Mesodermal cell (in vitro differentiated cells): ENCODE measurements around the gene GALNT14.

Experiments used
- H3K27ac ChIP-seq: 2 replicates; pipeline ENCODE4 v1.7.0; 2013; ENCODE audit warnings: mild to moderate bottlenecking, low read depth, low read length, moderate library complexity; ENCODE audit not compliant: severe bottlenecking
- H3K36me3 ChIP-seq: 2 replicates; pipeline ENCODE4 v1.7.1; 2013; ENCODE audit warnings: mild to moderate bottlenecking, low read length, moderate library complexity; ENCODE audit not compliant: control insufficient read depth, insufficient read depth
- H3K4me1 ChIP-seq: one replicate; pipeline ENCODE4 v1.7.1; 2013; ENCODE audit warnings: mild to moderate bottlenecking, low read length; ENCODE audit not compliant: insufficient read depth, control insufficient read depth, poor library complexity, severe bottlenecking
- H3K4me3 ChIP-seq: 2 replicates; pipeline ENCODE4 v1.7.0; 2013; ENCODE audit warnings: low read length, control low read depth, mild to moderate bottlenecking; ENCODE audit not compliant: insufficient read depth, poor library complexity, severe bottlenecking; ENCODE audit errors: extremely low read depth
- H3K9me3 ChIP-seq: 2 replicates; pipeline ENCODE4 v1.7.1; 2013; ENCODE audit warnings: mild to moderate bottlenecking, low read length, moderate library complexity; ENCODE audit not compliant: control insufficient read depth
- WGBS, 2 experiments: methylation state at CpG; one replicate each; pipeline ENCODE4 v1.1.5; 2013; ENCODE audit warnings: missing lambda C conversion rate in 2 of 2; ENCODE audit not compliant: insufficient coverage in 2 of 2; 5-methylcytosine and 5-hydroxymethylcytosine counted together

The GALNT14 gene

DNA sequence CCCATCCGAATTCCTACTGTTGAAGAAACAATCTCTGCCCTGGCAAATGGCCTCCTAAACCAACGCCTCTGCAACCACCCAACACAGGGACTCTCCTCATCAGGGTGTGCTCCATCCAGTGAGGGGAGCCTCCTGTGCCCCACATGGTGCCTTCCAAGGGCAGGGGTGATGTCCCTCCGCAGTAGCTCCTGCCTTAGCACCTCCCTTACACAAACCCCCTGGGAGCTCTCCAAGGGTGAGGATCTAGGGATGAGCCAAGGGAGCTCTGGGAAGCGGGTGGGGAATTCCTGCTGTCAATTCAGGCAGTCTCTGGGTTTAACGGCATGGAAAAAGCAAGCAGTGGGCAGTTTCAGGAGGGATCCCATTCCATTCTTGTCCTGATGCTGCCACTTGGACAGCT, 3.8 kb downstream of the GALNT14 start:
- Histone ChIP-seq H3K9me3 (no peaks in the 10 kb centered on the region), H3K36me3 (no peaks in the 10 kb centered on the region), H3K4me3 (no peak overlapping the region), H3K4me1 (no peaks in the 10 kb centered on the region), H3K27ac (no peak overlapping the region)
- WGBS, 2 experiments, result 73 to 83% methylated on average over 3 to 4 of the region's 5 CpGs

DNA sequence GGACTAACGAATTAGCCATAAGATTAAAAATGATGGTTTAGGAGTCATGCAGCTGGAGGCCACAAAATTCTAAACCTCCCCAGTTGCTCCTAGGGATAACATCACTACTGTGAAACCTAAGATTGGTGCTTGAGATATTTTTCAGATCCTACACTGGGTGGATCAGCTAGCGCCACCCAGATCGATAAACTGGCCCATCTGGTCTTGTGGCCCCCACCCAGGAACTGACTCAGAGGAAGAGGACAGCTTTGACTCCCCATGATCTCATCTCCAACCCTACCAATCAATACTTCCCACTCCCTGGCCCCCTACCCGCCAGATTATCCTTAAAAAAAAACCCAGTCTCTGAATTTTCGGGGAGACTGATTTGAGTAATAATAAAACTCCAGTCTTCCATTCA, 5.5 kb downstream of the GALNT14 start:
- no peaks in the 10 kb centered on the region for H3K9me3 ChIP-seq
- WGBS, 2 experiments, result 81 to 90% methylated on average over 2 to 5 of the region's 5 CpGs

GRCh38 chr2:31131871-31132270, 6.4 kb downstream of the GALNT14 start:
- Histone ChIP-seq H3K4me3 (no peak overlapping the region), H3K36me3 (no peaks in the 10 kb centered on the region), H3K9me3 (no peaks in the 10 kb centered on the region), H3K27ac (no peak overlapping the region), H3K4me1 (peaks cover under 1% of the 10 kb centered on the region)
- WGBS, 2 experiments, result 50% methylated on average over 1 of the region's 4 CpGs; no CpG with 5 or more reads in 1 of the 2 experiments

More for the DNA sequence above, 5.5 kb downstream of the GALNT14 start:
- Histone ChIP-seq H3K4me1 (no peaks in the 10 kb centered on the region), H3K36me3 (no peaks in the 10 kb centered on the region), H3K27ac (no peak overlapping the region), H3K4me3 (no peak overlapping the region)

DNA sequence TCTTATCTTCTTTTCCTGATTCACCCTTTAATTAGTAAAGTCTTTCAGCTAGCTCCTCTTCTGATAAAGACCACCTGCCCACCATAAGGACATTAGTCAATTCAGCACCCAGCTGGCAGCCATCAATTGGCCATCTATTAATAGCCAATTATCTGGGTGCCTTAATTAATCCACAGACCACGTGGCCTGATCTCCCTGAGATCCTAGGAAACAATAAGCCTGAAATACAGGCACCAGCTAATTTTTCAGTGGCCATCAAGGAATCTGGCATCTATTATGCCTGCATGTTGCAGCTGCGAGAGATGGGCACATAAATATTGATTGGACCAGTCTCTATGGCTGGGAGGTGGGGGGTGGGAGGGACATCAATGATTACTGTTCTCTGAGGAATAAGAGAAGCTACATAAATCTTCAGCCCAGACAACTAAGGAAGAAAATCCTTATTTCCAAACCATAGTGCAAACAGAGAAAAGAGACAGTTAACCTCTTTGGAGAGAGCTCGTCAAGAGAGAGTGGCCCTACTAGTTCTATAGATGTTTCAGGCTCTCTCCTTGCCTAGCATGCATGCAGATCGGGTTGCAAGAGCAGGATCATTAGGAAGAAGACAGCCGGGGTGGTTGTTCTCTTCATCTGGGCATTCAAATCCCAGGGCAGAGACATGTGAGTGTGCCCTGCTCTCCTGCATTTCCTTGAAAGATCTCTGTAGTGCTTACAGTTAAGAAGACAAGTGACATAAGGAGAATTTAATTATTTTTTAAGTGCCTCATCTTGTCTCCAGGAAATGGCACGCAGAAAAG, 8.7 kb downstream of the GALNT14 start:
- Histone ChIP-seq H3K27ac (no peak overlapping the region), H3K4me1 (peaks cover 7% of the 10 kb centered on the region), H3K4me3 (no peak overlapping the region), H3K36me3 (no peaks in the 10 kb centered on the region), H3K9me3 (no peaks in the 10 kb centered on the region)
- 73 to 74% methylated on average over 4 to 6 of the region's 6 CpGs for WGBS, 2 experiments

DNA sequence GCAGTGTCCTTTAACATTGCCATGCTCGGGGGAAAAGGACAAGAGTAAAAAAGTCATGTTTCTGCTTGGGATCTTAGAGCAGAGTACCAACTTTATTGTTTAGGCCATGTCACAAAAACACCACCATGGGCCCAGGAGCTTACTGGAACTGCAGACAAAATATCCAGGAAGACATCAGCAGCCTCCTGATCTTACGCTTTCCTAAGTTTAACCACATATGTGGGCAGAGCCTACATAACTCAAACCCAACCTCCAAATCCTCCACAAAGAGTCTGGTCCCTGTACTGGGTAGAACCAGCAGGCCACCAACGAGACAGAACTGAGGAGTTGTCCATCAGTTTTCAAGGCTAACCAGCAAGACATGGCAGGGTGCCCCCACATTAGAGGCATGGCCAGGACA, 10.3 kb downstream of the GALNT14 start:
- Histone ChIP-seq H3K9me3 (no peaks in the 10 kb centered on the region), H3K36me3 (no peaks in the 10 kb centered on the region), H3K4me3 (no peak overlapping the region), H3K27ac (no peak overlapping the region), H3K4me1 (peaks cover 7% of the 10 kb centered on the region)
- WGBS, 2 experiments, result 80 to 84% methylated on average over 2 of the region's 3 CpGs

GRCh38 chr2:31125918-31126695, 12.1 kb downstream of the GALNT14 start:
- Histone ChIP-seq H3K27ac (no peak overlapping the region), H3K36me3 (no peaks in the 10 kb centered on the region), H3K4me3 (no peak overlapping the region), H3K9me3 (no peaks in the 10 kb centered on the region), H3K4me1 (peaks cover 7% of the 10 kb centered on the region)
- 90 to 93% methylated on average over 2 to 4 of the region's 6 CpGs for WGBS, 2 experiments

DNA sequence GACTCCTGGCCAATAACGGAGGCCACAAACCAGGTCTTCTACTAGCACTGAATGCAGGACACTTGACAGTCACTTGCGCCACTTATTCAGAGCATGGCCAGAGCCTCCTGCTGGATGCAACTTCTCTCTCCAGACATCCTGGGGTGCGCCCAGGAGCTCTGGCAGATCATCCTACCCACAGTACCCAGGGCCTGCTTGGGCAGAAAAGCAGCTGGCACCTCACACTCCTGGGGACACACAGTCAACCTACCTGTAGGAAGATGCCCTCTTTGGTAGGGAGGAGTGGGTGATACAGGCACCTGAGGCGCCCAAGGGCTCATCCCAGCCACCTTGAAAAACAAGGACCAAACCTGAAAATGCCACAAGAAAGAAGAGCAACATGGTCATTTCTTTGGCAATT, 13.3 kb downstream of the GALNT14 start:
- Histone ChIP-seq H3K4me3 (no peak overlapping the region), H3K9me3 (no peaks in the 10 kb centered on the region), H3K4me1 (peaks cover 7% of the 10 kb centered on the region), H3K36me3 (no peaks in the 10 kb centered on the region), H3K27ac (no peak overlapping the region)
- WGBS, 2 experiments, result 85 to 100% methylated on average over 2 of the region's 4 CpGs

DNA sequence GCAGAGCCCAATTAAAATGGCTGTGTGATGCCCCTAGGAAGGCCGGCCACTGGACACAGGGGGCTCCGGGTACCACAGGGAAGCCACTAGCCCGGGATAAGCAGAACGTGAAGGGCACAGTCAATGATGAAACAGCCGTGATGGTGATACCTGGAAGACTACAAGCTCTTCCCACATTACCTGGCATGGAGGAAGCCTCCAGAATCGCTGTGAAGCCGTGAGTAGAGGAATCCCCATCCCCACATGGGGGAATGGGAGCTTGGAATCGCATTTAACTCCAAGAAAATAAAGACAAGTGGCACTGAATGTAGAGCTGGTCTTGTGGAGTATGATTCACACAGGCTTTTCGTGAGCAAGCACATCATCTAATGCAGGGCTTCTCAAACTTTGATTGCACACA, 16.1 kb downstream of the GALNT14 start:
- H3K27ac ChIP-seq, result no peak overlapping the region

DNA sequence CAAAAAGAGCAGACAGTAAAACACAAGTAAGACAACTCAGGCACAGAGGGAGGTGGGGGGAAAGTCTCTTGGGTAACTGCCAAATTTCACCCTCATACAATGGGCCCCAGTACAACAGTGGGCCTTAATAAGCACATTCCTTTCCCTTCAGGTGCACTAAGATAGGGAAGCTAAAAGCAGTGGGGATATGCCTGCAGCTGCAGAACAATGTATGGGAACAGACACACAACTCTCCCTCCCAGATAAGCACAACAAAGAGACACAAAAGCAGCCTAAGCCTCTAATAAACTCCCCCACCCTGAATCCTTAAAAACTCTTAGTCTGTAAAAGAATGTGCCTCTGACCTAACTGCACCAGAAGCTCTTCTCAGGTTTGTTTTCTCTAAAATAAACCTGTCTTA, 24.5 kb downstream of the GALNT14 start:
- H3K4me3 ChIP-seq, result no peak overlapping the region
- peaks cover 6% of the 10 kb centered on the region for H3K4me1 ChIP-seq
- H3K36me3 ChIP-seq, result no peaks in the 10 kb centered on the region
- H3K9me3 ChIP-seq, result no peaks in the 10 kb centered on the region
- H3K27ac ChIP-seq, result no peak overlapping the region

More for the DNA sequence above, 16.1 kb downstream of the GALNT14 start:
- Histone ChIP-seq H3K4me3 (no peak overlapping the region), H3K9me3 (no peaks in the 10 kb centered on the region), H3K36me3 (no peaks in the 10 kb centered on the region), H3K4me1 (peaks cover 7% of the 10 kb centered on the region)
- WGBS, 2 experiments, result 86 to 97% methylated on average over 5 to 6 of the region's 9 CpGs

- Histone ChIP-seq H3K4me1 (peaks cover 9% of the 10 kb centered on the region), H3K9me3 (no peaks in the 10 kb centered on the region), H3K36me3 (no peaks in the 10 kb centered on the region), H3K4me3 (no peak overlapping the region), H3K27ac (no peak overlapping the region)
- WGBS, 2 experiments, result 90 to 93% methylated on average over 3 of the region's 3 CpGs
Measured at GRCh38 chr2:31112544-31112943, 25.7 kb downstream of the GALNT14 start.

DNA sequence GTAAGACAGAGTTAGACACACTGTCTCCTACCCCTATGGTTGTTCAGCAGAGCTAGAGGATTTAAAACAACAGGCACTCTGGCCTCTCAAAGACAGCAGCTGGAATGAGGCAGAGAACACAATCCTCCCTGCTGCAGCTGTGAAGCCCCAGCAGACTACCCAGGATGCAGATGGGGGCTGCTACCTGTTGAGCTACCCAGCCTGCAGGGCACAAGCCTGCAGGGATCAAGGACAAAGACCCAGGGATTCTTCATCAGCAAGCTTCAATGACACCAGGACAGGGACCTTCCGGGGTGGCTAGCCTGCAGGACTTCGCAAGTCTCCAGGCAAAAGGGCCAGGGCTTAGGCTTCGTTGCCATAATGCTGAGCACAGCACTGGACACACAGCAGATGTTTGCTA, 27.2 kb downstream of the GALNT14 start:
- WGBS, 2 experiments, result 79 to 86% methylated on average over 3 of the region's 3 CpGs
- H3K27ac ChIP-seq, result no peak overlapping the region
- no peak overlapping the region for H3K4me3 ChIP-seq
- no peaks in the 10 kb centered on the region for H3K36me3 ChIP-seq
- H3K9me3 ChIP-seq, result no peaks in the 10 kb centered on the region
- H3K4me1 ChIP-seq, result peaks cover 9% of the 10 kb centered on the region
